Neural progenitor cell (in vitro differentiated cells): ENCODE results near the gene SKI. TPM values are rescaled to one million over a fixed set of nuclear protein-coding genes. Genes with fewer than 3 reads are reported as not detected.
"Not testable (repeated sequence)": the region's sequence is repeated elsewhere in the genome, so short reads cannot be mapped to it uniquely, and the experiment has no call there.

Source experiments
- DNase-seq: peaks from one replicate; pipeline ENCODE4 v3.0.0-alpha.2; 2016; ENCODE audit warnings: low spot score
- H2AFZ ChIP-seq: fragments of 200-600 bp; sonication (generic); replicated peaks from 2 replicates; pipeline ENCODE4 v1.6.1; 2016; ENCODE audit warnings: antibody characterized with exemption
- H3F3A ChIP-seq: fragments of 200-600 bp; sonication (generic); 2 replicates; pipeline ENCODE4 v1.6.1; 2016; ENCODE audit warnings: antibody characterized with exemption, low read depth
- H3K27ac ChIP-seq: fragments of 200-600 bp; sonication (generic); 2 replicates; pipeline ENCODE4 v1.5.1; 2016; ENCODE audit warnings: mild to moderate bottlenecking
- H3K27me3 ChIP-seq: fragments of 200-600 bp; sonication (generic); 2 replicates; pipeline ENCODE4 v1.6.1; 2016; ENCODE audit warnings: mild to moderate bottlenecking, moderate library complexity
- H3K36me3 ChIP-seq: fragments of 200-600 bp; sonication (generic); 2 replicates; pipeline ENCODE4 v1.5.1; 2016
- H3K4me1 ChIP-seq: fragments of 200-600 bp; sonication (generic); 2 replicates; pipeline ENCODE4 v1.6.1; 2016; ENCODE audit warnings: mixed run types
- H3K4me2 ChIP-seq: fragments of 200-600 bp; sonication (generic); 2 replicates; pipeline ENCODE4 v1.6.1; 2016
- H3K4me3 ChIP-seq: fragments of 200-600 bp; sonication (generic); 2 replicates; pipeline ENCODE4 v1.5.1; 2016
- H3K79me2 ChIP-seq: fragments of 200-600 bp; sonication (generic); 2 replicates; pipeline ENCODE4 v1.6.1; 2016; ENCODE audit warnings: low read depth
- H3K9ac ChIP-seq: fragments of 200-600 bp; sonication (generic); 2 replicates; pipeline ENCODE4 v1.6.1; 2016
- H3K9me3 ChIP-seq: fragments of 200-600 bp; sonication (generic); 2 replicates; pipeline ENCODE4 v1.5.1; 2016; ENCODE audit warnings: low read depth
- H4K20me1 ChIP-seq: fragments of 200-600 bp; sonication (generic); 2 replicates; pipeline ENCODE4 v1.6.1; 2016; ENCODE audit warnings: low read depth
- H3K27ac Mint-ChIP-seq: 3 replicates; pipeline ENCODE4 v1.8.0; 2021; ENCODE audit warnings: mixed read lengths
- H3K27me3 Mint-ChIP-seq: 2 replicates; pipeline ENCODE4 v1.8.0; 2022; ENCODE audit warnings: low read depth, mild to moderate bottlenecking, inconsistent platforms, moderate library complexity, mixed read lengths; ENCODE audit not compliant: insufficient read depth
- H3K36me3 Mint-ChIP-seq: 3 replicates; pipeline ENCODE4 v1.8.0; 2021; ENCODE audit warnings: mixed read lengths
- H3K4me1 Mint-ChIP-seq: 3 replicates; pipeline ENCODE4 v1.8.0; 2021; ENCODE audit warnings: mixed read lengths
- H3K4me3 Mint-ChIP-seq: 3 replicates; pipeline ENCODE4 v1.8.0; 2021; ENCODE audit warnings: mild to moderate bottlenecking, moderate library complexity, mixed read lengths
- H3K9me3 Mint-ChIP-seq: 3 replicates; pipeline ENCODE4 v1.8.0; 2020; ENCODE audit warnings: mixed read lengths
- CTCF ChIP-seq: fragments of 200-600 bp; sonication (generic); IDR thresholded peaks from 2 replicates; pipeline ENCODE4 v1.5.1; 2017; ENCODE audit warnings: antibody characterized with exemption, mild to moderate bottlenecking
- EZH2 ChIP-seq: fragments of 200-600 bp; sonication (generic); IDR thresholded peaks from 2 replicates; pipeline ENCODE4 v1.6.1; 2017; ENCODE audit warnings: antibody characterized with exemption, mild to moderate bottlenecking, moderate library complexity
- EZH2phosphoT487 ChIP-seq: fragments of 200-600 bp; sonication (generic); IDR thresholded peaks from 2 replicates; pipeline ENCODE4 v1.6.1; 2017; ENCODE audit warnings: antibody characterized with exemption
- total RNA-seq: library from RNA; depleted of rRNA; stranded (reverse); fragments of >200 nt; gene quantifications from 2 replicates; pipeline ENCODE4 v1.2.3, GENCODE V29; 2015; ENCODE audit warnings: low replicate concordance

The SKI gene
- total RNA-seq, 1 donor from 2014 or later = 7.4 TPM

DNA sequence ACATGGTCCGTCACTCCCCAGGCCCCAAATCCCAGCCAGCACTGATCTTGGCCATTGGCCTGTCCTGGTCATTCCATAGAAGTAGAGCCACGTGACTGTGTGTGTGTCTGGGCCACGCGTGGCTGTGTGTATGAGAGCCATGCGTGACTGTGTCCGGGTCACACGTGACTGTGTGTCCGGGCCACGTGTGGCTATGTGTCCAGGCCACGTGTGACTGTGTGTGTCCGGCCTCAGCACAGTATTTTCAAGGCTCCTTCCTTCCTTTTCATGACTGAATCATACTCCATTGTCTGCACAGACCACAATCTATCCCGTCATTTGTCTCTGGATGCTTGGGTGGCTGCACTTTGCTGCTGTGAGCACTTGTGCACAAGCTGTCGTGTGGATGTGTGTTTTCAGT lies 67.4 kb downstream of the SKI start:
- Histone ChIP-seq H3K4me3 (no peak overlapping the region), H3K4me2 (no peak overlapping the region), H3K4me1 (peaks cover 11% of the 10 kb centered on the region), H3K9ac (no peak overlapping the region), H3K27me3 (no peaks in the 10 kb centered on the region), H3K79me2 (peaks cover 99% of the 10 kb centered on the region), H3K27ac (no peak overlapping the region), H2AFZ (no peak overlapping the region), H3K36me3 (no peaks in the 10 kb centered on the region), H3F3A (peaks cover 5% of the 10 kb centered on the region), H4K20me1 (peaks cover 89% of the 10 kb centered on the region), H3K9me3 (no peaks in the 10 kb centered on the region)
- no peaks in the 10 kb centered on the region for H3K9me3 Mint-ChIP-seq
- no peak for TF ChIP-seq EZH2
- no peak for TF ChIP-seq EZH2phosphoT487
- no peak for TF ChIP-seq CTCF
- H3K4me1 Mint-ChIP-seq = peaks cover 33% of the 10 kb centered on the region
- peaks cover 6% of the 10 kb centered on the region for H3K27me3 Mint-ChIP-seq
- peaks cover 11% of the 10 kb centered on the region for H3K36me3 Mint-ChIP-seq
- no peak overlapping the region for H3K27ac Mint-ChIP-seq
- no peak for DNase-seq
- H3K4me3 Mint-ChIP-seq = no peak overlapping the region

- H3K4me3 ChIP-seq, H3K4me3 Mint-ChIP-seq, DNase-seq, H3K27ac ChIP-seq, H3K4me1 ChIP-seq, H3K36me3 ChIP-seq, H3K9me3 Mint-ChIP-seq, H3K27me3 Mint-ChIP-seq, H3K9me3 ChIP-seq, H3F3A ChIP-seq, H3K27me3 ChIP-seq, H3K36me3 Mint-ChIP-seq, H3K4me2 ChIP-seq, H2AFZ ChIP-seq, H3K9ac ChIP-seq: not testable (repeated sequence)
- Histone ChIP-seq H4K20me1 (peaks cover 89% of the 10 kb centered on the region), H3K79me2 (peaks cover 97% of the 10 kb centered on the region)
- Mint-ChIP-seq H3K4me1 (peaks cover 26% of the 10 kb centered on the region), H3K27ac (peak overlapping the region; percentile 89)
These were observed 68.1 kb downstream of the SKI start for GRCh38 chr1:2296211-2296610.

DNA sequence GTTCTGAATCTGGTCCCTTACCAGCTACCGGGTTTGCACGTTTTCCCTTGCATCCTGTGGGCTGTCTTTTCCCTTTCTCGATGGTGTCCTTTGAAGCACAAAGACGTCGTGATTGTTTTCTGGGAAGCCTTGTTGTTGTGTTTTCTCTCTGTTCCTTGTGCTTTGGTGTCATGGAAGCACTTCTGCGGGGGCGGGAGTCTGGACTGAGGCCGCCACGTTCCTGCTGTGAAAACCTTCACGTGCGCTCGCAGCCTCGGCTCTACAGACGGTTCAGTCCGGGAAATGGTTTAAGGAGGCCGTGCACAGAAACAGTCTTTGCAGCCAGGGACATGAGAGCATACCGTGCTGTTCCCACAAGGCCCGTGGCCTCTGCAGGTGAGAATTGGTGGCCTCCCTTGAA lies 68.5 kb downstream of the SKI start:
- H3K36me3 ChIP-seq = no peaks in the 10 kb centered on the region
- H3K4me3 ChIP-seq = no peak overlapping the region
- peaks cover 6% of the 10 kb centered on the region for H3K27me3 Mint-ChIP-seq
- no peak overlapping the region for H3K9ac ChIP-seq
- H3K4me1 Mint-ChIP-seq = peaks cover 24% of the 10 kb centered on the region
- no peaks in the 10 kb centered on the region for H3K9me3 ChIP-seq
- no peaks in the 10 kb centered on the region for H3K9me3 Mint-ChIP-seq
- TF ChIP-seq EZH2 (no peak), EZH2phosphoT487 (no peak), CTCF (no peak)
- no peak overlapping the region for H3K27ac ChIP-seq
- H3K27ac Mint-ChIP-seq = peak overlapping the region; percentile 89
- peaks cover 90% of the 10 kb centered on the region for H4K20me1 ChIP-seq
- H3K27me3 ChIP-seq = no peaks in the 10 kb centered on the region
- no peaks in the 10 kb centered on the region for H3F3A ChIP-seq
- peaks cover 9% of the 10 kb centered on the region for H3K36me3 Mint-ChIP-seq
- H3K4me3 Mint-ChIP-seq = no peak overlapping the region
- H3K4me2 ChIP-seq = no peak overlapping the region
- DNase-seq = no peak
- peaks cover 3% of the 10 kb centered on the region for H3K4me1 ChIP-seq
- H2AFZ ChIP-seq = no peak overlapping the region
- peaks cover 97% of the 10 kb centered on the region for H3K79me2 ChIP-seq

GRCh38 chr1:2297246-2298011 lies 69.3 kb downstream of the SKI start:
- DNase-seq = no peak
- Histone ChIP-seq H4K20me1 (peaks cover 91% of the 10 kb centered on the region), H3F3A (no peaks in the 10 kb centered on the region), H3K27me3 (no peaks in the 10 kb centered on the region), H3K27ac (no peak overlapping the region), H2AFZ (no peak overlapping the region), H3K36me3 (no peaks in the 10 kb centered on the region), H3K4me2 (no peak overlapping the region), H3K79me2 (peaks cover 92% of the 10 kb centered on the region), H3K9ac (no peak overlapping the region), H3K4me1 (peaks cover 3% of the 10 kb centered on the region), H3K9me3 (no peaks in the 10 kb centered on the region), H3K4me3 (no peak overlapping the region)
- Mint-ChIP-seq H3K27me3 (peaks cover 3% of the 10 kb centered on the region), H3K4me1 (peaks cover 20% of the 10 kb centered on the region), H3K4me3 (no peak overlapping the region), H3K9me3 (no peaks in the 10 kb centered on the region), H3K36me3 (peaks cover 9% of the 10 kb centered on the region), H3K27ac (no peak overlapping the region)
- TF ChIP-seq EZH2phosphoT487 (no peak), CTCF (no peak), EZH2 (no peak)
